Stomach smooth muscle (tissue), 2 donors: ENCODE results near the gene CBFA2T2.
"Not testable (repeated sequence)": the region's sequence is repeated elsewhere in the genome, so short reads cannot be mapped to it uniquely, and the experiment has no call there.

Experiments
- H3K27ac ChIP-seq: one replicate; pipeline ENCODE4 v1.7.0; 2013; ENCODE audit warnings: mild to moderate bottlenecking, low read length, inconsistent platforms
- H3K27me3 ChIP-seq, 2 donors: one replicate each; pipeline ENCODE4 v1.7.0; 2013; ENCODE audit warnings: low read length in 2 of 2; ENCODE audit not compliant: insufficient read depth in 2 of 2, control insufficient read depth in 1 of 2
- H3K36me3 ChIP-seq, 2 donors: one replicate each; pipeline ENCODE4 v1.7.0; 2013; ENCODE audit warnings: low read length in 2 of 2; ENCODE audit not compliant: control insufficient read depth in 2 of 2, insufficient read depth in 2 of 2
- H3K4me1 ChIP-seq: one replicate; pipeline ENCODE4 v1.7.0; 2013; ENCODE audit warnings: low read length; ENCODE audit not compliant: control insufficient read depth, insufficient read depth
- H3K4me3 ChIP-seq, 2 donors: one replicate each; pipeline ENCODE4 v1.7.0; 2013; ENCODE audit warnings: low read length in 2 of 2
- H3K9ac ChIP-seq, 2 donors: one replicate each; pipeline ENCODE4 v1.7.0; 2013; ENCODE audit warnings: low read length in 2 of 2, mild to moderate bottlenecking in 1 of 2
- H3K9me3 ChIP-seq, 2 donors: one replicate each; pipeline ENCODE4 v1.7.0; 2013; ENCODE audit warnings: low read length in 2 of 2; ENCODE audit not compliant: control insufficient read depth in 2 of 2
- donor health status: healthy.
- donor health status: Pancreatic carcinoma.

Gene CBFA2T2

DNA sequence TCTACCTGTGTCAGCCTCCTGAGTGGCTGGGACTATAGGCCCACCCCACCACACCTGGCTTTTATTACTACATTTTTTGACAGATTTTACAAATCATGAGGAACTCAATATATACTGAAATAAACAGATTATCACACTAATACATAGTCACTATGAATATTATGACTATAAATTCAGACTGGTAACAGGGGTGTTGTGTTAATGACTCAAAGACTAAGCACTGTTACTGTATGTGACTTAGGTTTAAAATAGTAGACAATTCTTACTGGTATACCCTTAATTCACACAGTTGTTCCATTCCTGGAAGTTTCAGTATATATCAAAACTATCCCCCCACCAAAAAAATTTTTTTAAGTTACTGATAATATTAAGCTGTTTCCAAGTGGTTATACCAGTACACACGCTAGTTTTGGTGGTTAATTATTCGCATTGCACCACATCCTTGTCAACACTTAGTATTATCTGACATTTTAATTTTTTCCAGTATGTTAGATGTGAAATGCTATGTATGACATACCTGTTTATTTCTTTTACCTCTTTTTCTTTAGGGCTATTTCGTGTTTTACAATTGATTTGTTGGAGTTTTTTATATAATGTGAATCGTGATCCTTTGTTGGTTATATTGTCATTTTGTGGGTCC, 137.8 kb downstream of the CBFA2T2 start:
- Histone ChIP-seq H3K9me3 (no peaks in the 10 kb centered on the region), H3K4me3 (no peak overlapping the region), H3K27me3 (no peaks in the 10 kb centered on the region), H3K27ac (no peak overlapping the region), H3K4me1 (no peaks in the 10 kb centered on the region), H3K9ac (no peak overlapping the region), H3K36me3 (peaks cover 46 to 64% of the 10 kb centered on the region in 2 donors)

DNA sequence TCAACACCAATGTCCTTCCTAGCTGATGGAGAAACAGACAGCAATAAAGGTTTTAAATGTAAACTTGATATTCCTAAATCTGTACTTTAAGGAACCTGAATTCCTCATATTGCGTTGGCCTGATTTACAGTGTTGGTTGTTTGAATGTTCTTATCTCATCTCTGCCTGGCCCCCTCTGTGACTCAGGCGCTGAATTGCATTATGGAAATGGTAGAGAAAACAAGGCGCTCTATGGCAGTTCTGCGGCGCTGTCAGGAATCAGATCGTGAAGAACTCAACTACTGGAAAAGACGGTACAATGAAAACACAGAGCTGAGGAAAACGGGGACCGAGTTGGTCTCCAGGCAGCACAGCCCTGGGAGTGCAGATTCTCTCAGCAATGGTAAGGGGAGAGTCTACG, 139.6 kb downstream of the CBFA2T2 start:
- no peaks in the 10 kb centered on the region for H3K4me1 ChIP-seq
- H3K4me3 ChIP-seq: no peak overlapping the region
- H3K9me3 ChIP-seq: no peaks in the 10 kb centered on the region
- no peak overlapping the region for H3K27ac ChIP-seq
- H3K9ac ChIP-seq: no peak overlapping the region
- peaks cover 47 to 53% of the 10 kb centered on the region in 2 donors for H3K36me3 ChIP-seq
- no peaks in the 10 kb centered on the region for H3K27me3 ChIP-seq

GRCh38 chr20:33629979-33630378, 140.1 kb downstream of the CBFA2T2 start:
- no peak overlapping the region for H3K4me3 ChIP-seq
- H3K27me3 ChIP-seq: no peaks in the 10 kb centered on the region
- no peak overlapping the region for H3K27ac ChIP-seq
- H3K36me3 ChIP-seq: peaks cover 43 to 49% of the 10 kb centered on the region in 2 donors
- H3K9me3 ChIP-seq: no peaks in the 10 kb centered on the region
- H3K4me1 ChIP-seq: no peaks in the 10 kb centered on the region
- no peak overlapping the region for H3K9ac ChIP-seq

DNA sequence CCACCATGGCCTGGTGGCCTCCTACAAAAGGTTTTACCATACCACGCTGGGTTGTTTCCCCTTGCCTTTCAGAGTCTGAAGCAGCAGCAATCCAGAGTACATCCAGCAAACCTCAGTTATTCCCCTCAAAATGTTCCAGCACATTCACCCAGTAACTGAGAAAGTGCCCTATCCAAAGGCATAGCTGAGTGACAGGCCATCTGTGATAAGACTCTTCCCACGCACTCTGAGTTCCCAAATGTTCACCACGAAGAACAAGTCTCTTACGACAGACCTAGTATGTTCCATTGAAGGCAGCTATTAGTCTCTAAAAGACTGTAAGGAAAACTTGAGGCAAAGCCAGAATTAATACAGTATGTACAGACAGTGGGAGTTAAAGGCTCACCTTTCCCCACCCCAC, 140.6 kb downstream of the CBFA2T2 start:
- Histone ChIP-seq H3K36me3 (peaks cover 41 to 43% of the 10 kb centered on the region in 2 donors), H3K4me1 (no peaks in the 10 kb centered on the region)

GRCh38 chr20:33631910-33632309, 142.0 kb downstream of the CBFA2T2 start:
- H3K36me3 ChIP-seq: peaks cover 39 to 44% of the 10 kb centered on the region in 2 donors
- H3K9me3 ChIP-seq, H3K4me1 ChIP-seq, H3K9ac ChIP-seq, H3K4me3 ChIP-seq, H3K27ac ChIP-seq, H3K27me3 ChIP-seq: not testable (repeated sequence)

More for the DNA sequence above, 140.6 kb downstream of the CBFA2T2 start:
- H3K27me3 ChIP-seq: no peaks in the 10 kb centered on the region
- no peak overlapping the region for H3K9ac ChIP-seq
- H3K9me3 ChIP-seq: no peaks in the 10 kb centered on the region
- no peak overlapping the region for H3K27ac ChIP-seq
- no peak overlapping the region for H3K4me3 ChIP-seq

GRCh38 chr20:33635341-33635740, 145.4 kb downstream of the CBFA2T2 start:
- Histone ChIP-seq H3K9me3 (no peaks in the 10 kb centered on the region), H3K4me3 (no peak overlapping the region), H3K27ac (no peak overlapping the region), H3K36me3 (peaks cover 37 to 43% of the 10 kb centered on the region in 2 donors), H3K9ac (no peak overlapping the region), H3K27me3 (no peaks in the 10 kb centered on the region), H3K4me1 (no peaks in the 10 kb centered on the region)

DNA sequence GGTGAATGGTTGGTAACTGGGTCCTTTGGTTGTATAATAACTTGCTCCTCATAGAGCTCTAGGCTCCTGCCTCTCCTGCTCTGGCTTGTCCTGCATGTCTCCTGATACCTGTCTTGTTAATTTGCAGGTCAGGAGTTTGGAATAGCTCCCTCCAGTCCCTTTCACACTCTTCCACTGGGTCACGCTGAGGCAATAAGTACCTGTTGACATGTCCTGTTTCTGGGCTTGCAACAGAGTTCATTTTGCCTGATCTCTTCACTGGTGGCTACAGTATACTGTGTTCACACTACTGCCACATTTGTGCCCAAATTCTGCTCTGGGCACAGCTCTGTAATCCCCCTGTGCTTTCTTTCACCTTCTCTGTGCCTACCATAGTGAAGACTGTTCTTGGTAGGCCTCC, 146.9 kb downstream of the CBFA2T2 start:
- Histone ChIP-seq H3K36me3 (peaks cover 32 to 42% of the 10 kb centered on the region in 2 donors), H3K4me3 (no peak overlapping the region), H3K27ac (no peak overlapping the region), H3K9ac (no peak overlapping the region), H3K4me1 (no peaks in the 10 kb centered on the region), H3K27me3 (no peaks in the 10 kb centered on the region), H3K9me3 (no peaks in the 10 kb centered on the region)

DNA sequence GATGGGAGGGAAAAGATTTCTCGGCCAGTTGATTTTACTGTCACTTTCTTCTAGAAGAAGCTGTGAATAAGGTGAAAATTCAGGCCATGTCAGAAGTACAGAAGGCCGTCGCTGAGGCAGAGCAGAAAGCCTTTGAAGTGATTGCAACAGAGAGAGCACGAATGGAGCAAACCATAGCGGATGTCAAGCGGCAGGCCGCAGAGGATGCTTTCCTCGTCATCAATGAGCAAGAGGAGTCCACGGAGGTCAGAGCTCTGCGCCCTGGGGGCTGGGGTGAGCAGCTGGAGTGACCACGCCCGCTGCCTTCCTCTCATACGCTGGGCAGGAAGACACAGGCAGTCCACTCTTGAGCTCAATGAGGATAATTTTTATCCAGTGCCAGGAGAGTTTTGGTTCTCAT, 150.4 kb downstream of the CBFA2T2 start:
- Histone ChIP-seq H3K27me3 (no peaks in the 10 kb centered on the region), H3K9me3 (no peaks in the 10 kb centered on the region), H3K4me1 (peaks cover 3% of the 10 kb centered on the region), H3K27ac (no peak overlapping the region), H3K9ac (no peak overlapping the region), H3K4me3 (no peak overlapping the region), H3K36me3 (peaks cover 49 to 60% of the 10 kb centered on the region in 2 donors)

DNA sequence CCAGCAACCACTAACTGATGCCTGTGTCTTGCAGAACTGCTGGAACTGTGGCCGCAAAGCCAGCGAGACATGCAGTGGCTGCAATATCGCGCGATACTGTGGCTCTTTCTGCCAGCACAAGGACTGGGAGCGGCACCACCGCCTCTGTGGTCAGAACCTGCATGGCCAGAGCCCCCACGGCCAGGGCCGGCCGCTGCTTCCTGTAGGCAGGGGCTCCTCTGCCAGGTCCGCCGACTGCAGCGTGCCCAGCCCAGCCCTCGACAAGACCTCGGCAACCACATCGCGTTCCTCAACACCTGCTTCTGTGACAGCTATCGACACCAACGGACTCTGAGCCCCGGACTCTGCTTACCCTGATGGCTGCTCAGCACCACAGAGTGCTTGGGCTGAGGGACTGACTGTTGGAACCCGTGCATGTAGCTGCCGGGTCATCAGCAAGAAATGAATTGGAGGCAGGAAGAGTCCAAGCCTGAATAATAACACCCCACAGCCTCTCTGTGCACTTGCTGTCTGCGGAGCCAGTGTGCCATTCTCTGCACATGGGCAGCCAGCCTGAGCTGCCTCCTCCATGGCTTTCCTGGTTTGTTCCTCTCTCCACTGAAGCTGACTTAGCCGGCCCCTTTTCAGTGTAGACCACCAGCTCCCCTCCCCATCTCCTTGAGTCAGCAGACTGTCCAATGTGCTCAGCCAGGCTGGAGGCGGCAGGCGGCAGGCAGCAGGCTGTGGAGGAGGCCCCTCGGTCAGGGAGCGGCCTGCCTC, 154.6 kb downstream of the CBFA2T2 start:
- Histone ChIP-seq H3K27me3 (no peaks in the 10 kb centered on the region), H3K36me3 (peaks cover 41 to 48% of the 10 kb centered on the region in 2 donors), H3K4me3 (no peak overlapping the region), H3K27ac (no peak overlapping the region), H3K9ac (no peak overlapping the region), H3K9me3 (no peaks in the 10 kb centered on the region), H3K4me1 (peaks cover 24% of the 10 kb centered on the region)

- no peak overlapping the region for H3K9ac ChIP-seq
- no peak overlapping the region for H3K27ac ChIP-seq
- peaks cover 38 to 45% of the 10 kb centered on the region in 2 donors for H3K36me3 ChIP-seq
- no peaks in the 10 kb centered on the region for H3K27me3 ChIP-seq
- no peaks in the 10 kb centered on the region for H3K9me3 ChIP-seq
- H3K4me3 ChIP-seq: no peak overlapping the region
- H3K4me1 ChIP-seq: peaks cover 25% of the 10 kb centered on the region
Observed at GRCh38 chr20:33645072-33645358, 155.1 kb downstream of the CBFA2T2 start.

DNA sequence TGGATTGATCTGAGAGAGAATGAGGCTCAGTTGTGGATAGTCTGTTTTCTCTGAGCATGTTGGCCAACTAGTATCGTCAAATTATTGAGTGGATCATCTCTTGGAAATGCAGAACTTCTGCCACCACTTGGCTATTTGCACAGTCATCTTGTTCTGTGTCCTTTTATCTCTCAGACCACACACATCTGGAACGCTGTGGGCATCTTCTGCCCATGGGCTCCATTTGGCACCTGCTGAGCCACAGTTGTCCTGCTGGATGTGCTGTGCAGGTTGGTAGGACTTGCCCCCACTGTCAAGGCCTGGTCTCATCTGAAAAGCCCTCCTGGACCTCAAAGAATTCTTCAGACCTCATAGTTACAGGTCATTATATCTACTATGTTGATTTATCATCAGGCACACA, 155.5 kb downstream of the CBFA2T2 start:
- Histone ChIP-seq H3K4me3 (no peak overlapping the region), H3K36me3 (peaks cover 34 to 42% of the 10 kb centered on the region in 2 donors), H3K9ac (no peak overlapping the region), H3K27me3 (no peaks in the 10 kb centered on the region), H3K9me3 (no peaks in the 10 kb centered on the region), H3K27ac (no peak overlapping the region), H3K4me1 (peaks cover 25% of the 10 kb centered on the region)
